GM19395 (cell line): Measurements from ENCODE around the gene C1QA.
"Not testable (repeated sequence)": the region's sequence is repeated elsewhere in the genome, so short reads cannot be mapped to it uniquely, and the experiment has no call there.

Experiments used
- ATAC-seq: cut with Tn5 transposase; IDR thresholded peaks from one replicate; pipeline ENCODE4 v1.9.1; 2021; ENCODE audit warnings: mild to moderate bottlenecking, moderate library complexity; ENCODE audit not compliant: unreplicated experiment

The C1QA gene

DNA sequence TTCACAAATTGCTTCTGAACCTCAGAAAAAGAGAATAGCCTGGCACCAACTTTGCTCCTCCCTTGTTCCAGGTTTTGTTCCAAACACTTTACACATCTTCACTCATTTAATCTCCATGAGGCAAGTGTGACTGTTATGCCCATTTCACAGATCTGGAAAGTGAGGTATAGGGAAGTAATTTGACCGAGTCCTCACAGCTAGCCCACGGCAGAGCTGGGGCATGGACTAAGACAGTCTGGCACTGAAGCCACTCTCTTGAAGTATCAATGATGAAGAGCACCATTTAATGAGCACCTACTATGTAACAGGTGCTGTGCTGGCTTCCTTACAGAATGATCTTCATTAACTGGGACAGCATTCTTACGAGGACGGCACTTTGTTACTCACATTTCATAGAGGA is 35.6 kb downstream of the C1QA start:
- no peak for ATAC-seq

GRCh38 chr1:22673486-22674409 is 37.3 kb downstream of the C1QA start:
- ATAC-seq: no peak

DNA sequence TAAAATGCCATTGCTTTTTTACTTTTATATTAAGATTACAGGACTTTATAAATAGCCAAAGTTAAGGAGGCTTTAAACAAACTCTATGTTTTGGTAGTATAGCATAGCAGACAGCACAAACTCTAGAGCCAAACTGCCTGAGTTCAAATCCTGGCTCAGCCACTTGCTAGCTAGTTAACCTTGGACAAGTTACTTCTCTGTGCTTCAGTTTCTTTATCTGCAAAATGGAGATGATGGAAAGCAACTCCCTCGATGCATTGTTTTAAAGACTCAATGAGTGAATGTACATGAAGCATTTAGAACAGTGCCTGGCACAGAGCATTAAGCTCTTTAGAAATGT is 38.0 kb downstream of the C1QA start:
- ATAC-seq: no peak

- ATAC-seq: not testable (repeated sequence)
These were observed 39.7 kb downstream of the C1QA start for GRCh38 chr1:22676151-22676550.

GRCh38 chr1:22676916-22677583 is 40.6 kb downstream of the C1QA start:
- no peak for ATAC-seq

- no peak for ATAC-seq
These were observed 41.8 kb downstream of the C1QA start for GRCh38 chr1:22677931-22678896.

DNA sequence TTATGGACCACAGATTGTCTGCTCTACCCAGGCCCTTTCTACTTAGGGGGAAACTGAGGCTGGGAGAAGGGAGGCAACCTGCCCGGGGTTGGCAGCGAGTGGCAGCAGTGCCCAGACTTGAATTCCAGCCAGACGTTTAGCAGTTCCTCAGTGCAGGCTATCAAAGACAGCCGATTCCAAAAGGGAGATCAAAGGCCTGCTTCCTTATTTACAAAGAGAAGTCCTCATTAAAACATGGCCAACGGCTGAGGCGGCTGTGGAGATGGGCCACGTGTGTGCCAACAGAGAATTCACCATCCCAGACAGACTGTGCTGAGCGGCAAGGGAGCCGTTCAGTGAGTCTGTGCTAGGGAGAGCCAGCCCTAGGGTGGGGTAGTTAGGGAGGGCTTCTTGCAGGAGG is 44.3 kb downstream of the C1QA start:
- ATAC-seq: no peak

DNA sequence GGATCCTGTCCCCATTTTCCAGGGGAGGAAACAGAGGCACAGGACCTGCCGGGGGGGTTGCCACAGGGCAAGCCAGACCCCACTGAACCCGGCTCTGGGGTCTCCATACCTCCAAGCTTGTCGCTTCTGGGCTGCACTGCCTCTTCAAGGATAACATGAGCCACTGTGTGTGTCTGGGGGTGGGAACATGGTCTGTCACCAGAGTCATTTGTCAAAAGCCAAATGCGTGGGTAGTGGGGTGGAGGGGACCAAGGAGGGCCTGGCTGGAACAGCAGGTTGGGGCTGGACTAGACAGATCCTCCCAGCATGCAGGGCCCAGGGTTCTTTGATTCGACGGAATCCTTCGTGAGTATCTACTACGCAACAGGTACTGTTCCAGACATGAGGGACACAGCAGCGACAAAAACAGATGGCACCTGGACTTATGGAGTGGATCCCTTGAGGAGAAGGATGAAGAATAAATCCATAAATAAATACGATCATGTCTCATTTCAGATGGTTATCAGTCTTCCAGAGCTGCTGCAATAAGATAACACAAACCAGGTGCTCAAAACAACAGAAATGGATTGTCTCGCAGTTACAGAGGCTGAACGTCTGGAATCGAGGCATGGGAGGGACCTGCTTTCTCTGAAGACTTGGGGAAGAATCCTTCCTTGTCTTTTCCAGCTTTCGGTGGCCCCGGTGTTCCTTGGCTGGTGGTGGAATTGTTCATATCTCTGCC is 45.3 kb downstream of the C1QA start:
- no peak for ATAC-seq

GRCh38 chr1:22683547-22683946 is 47.1 kb downstream of the C1QA start:
- ATAC-seq: no peak

- ATAC-seq: no peak
These were observed 49.2 kb downstream of the C1QA start for GRCh38 chr1:22685591-22686059.

- no peak for ATAC-seq
These were observed 50.8 kb downstream of the C1QA start for GRCh38 chr1:22687191-22687590.

GRCh38 chr1:22688466-22688865 is 52.0 kb downstream of the C1QA start:
- no peak for ATAC-seq
